GM12865 (cell line): ENCODE results near the gene CDYL.

Experiments
- DNase-seq: peaks from one replicate; pipeline ENCODE4 v3.0.0; 2010; ENCODE audit warnings: low read depth
- H3K4me3 ChIP-seq: 2 replicates; pipeline ENCODE4 v1.5.1; 2011; ENCODE audit warnings: mild to moderate bottlenecking, low read depth, low read length, control low read depth
- TF ChIP-seq, protein P1 (sequence below): IDR thresholded peaks from 2 replicates; pipeline ENCODE4 v1.5.1; 2011; ENCODE audit warnings: low read length, control low read depth, low read depth, inconsistent platforms; ENCODE audit not compliant: insufficient read depth; ENCODE audit errors: missing control alignments

CDYL gene

DNA sequence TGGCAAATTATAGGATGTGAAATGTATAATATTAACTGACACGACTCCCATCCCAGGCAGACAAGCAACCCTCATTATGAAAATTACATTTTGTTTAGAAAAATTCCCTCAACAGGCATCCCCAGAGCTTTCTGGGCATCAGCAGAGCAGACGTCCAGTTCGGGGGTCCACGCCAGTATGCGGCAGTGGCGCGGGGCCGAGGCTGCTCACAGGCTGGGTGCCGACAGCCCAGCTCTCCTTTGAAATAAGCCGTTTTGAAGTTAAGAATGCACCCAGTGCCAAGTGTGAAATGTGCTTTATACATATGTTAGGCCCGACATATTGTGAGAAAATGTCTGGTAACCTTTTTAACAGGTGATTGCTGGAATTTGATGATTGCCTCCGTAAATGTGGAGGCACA lies 177.2 kb downstream of the CDYL start:
- no peak for DNase-seq
- H3K4me3 ChIP-seq: no peak overlapping the region
- TF ChIP-seq, protein P1, sequence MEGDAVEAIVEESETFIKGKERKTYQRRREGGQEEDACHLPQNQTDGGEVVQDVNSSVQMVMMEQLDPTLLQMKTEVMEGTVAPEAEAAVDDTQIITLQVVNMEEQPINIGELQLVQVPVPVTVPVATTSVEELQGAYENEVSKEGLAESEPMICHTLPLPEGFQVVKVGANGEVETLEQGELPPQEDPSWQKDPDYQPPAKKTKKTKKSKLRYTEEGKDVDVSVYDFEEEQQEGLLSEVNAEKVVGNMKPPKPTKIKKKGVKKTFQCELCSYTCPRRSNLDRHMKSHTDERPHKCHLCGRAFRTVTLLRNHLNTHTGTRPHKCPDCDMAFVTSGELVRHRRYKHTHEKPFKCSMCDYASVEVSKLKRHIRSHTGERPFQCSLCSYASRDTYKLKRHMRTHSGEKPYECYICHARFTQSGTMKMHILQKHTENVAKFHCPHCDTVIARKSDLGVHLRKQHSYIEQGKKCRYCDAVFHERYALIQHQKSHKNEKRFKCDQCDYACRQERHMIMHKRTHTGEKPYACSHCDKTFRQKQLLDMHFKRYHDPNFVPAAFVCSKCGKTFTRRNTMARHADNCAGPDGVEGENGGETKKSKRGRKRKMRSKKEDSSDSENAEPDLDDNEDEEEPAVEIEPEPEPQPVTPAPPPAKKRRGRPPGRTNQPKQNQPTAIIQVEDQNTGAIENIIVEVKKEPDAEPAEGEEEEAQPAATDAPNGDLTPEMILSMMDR: no peak

DNA sequence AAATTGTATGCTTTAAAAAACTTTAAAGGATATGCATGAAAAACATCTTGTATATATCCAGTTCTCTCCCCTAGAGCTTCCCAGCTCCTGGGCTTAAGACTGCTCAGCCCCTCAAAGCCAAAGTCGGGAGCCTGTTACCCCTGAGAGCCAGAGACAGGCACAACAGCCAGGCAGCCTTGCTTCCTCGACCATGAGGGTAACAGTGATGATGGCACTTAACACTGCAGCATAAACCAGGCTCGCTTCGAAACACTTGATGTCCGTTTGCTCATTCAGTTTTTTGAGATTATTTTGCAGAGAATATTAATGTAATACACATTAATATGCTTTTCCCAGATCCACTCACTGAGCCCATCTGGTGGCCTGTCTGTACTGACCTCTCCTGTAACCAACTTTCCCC lies 180.4 kb downstream of the CDYL start:
- H3K4me3 ChIP-seq: no peak overlapping the region
- TF ChIP-seq, protein P1: no peak

DNA sequence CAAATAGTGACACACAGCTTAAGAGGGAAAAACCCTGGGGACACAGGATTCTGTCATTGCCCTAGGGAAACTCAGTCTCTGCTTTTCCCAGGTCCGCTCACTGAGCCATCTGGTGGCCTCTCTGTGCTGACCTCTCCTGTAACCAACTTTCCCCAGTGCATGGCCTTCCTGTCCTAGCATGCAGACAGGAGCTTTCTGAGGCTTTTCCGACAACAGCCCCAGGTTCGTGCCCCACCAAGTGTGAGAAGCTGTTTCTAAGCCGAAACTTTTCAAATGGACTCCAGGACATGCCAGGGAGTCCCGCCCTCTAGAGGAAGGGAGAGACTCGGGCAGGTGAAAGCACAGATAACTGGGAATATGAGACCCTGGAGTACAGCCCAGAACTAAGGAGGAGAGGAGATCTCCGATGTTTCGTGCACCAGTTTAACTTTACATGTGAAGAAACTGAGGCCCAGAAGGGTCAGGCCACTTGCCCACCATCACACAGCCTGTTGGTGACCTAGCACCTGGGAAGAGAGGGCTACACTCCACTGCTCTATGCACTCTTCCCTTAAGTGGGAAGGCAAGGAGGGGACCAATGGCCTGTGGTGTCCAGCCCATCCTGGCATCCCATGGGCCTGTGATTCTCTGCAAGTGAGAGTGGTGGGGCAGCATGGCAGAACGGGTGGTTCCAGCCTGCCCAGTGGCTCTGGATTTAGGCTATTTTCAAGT lies 181.5 kb downstream of the CDYL start:
- H3K4me3 ChIP-seq: no peak overlapping the region
- TF ChIP-seq, protein P1: no peak
- no peak for DNase-seq

More for the DNA sequence above, 180.4 kb downstream of the CDYL start:
- DNase-seq: no peak

DNA sequence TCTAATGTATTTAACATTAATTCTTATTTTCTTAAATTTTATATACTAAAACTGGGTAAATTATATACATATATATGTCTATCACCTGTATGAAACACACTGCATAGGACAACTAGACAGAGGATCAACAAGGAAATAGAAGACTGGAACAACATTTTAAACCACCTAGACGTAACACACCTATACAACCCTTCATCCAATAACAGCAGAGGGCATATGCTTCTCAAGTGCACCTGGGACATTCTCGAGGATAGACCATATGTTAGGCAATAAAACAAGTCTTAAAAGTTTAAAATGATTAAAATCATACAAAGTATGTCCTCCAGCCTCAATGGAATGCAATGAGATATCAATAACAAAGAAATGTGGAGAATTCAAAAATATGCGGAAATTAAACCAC lies 182.4 kb downstream of the CDYL start:
- TF ChIP-seq, protein P1: no peak
- no peak for DNase-seq
- H3K4me3 ChIP-seq: no peak overlapping the region

DNA sequence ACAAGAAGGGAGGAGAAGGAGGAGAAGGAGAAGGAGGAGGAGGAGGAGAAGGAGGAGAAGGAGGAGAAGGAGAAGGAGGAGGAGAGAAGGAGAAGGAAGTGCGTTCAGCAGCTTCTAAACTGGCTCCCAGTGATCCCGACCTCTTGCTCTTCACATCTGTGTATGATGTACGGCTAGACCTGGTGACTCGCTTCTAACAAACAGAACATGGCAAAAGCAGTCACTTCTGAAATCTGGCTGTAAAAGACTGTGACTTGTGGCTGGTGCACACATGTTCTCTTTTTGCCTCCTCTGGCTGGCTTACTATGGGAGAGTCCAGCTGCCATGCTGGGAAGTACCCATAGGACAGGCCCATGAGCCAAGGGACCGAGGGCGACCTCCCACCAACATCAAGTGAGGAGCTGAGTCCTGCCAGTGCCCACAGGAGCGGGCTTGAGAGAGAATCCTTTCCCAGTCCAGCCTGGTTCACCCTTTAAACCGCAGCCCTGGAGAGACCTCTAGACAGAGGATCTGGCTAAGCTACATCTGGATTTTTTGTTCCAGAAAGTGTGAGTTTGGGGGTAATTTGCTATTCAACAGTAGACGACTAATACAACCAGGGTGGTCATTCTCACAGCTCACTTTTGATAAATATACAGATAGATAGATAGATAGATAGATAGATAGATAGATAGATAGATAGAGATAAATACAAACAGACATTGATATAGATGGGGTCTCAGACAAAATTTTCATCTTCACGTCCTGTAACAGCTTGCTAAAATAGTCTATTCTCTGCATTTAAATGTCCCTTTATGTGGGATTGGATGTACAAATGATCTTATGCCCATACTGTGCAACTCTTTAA lies 185.3 kb downstream of the CDYL start:
- TF ChIP-seq, protein P1: no peak
- DNase-seq: no peak
- no peak overlapping the region for H3K4me3 ChIP-seq

DNA sequence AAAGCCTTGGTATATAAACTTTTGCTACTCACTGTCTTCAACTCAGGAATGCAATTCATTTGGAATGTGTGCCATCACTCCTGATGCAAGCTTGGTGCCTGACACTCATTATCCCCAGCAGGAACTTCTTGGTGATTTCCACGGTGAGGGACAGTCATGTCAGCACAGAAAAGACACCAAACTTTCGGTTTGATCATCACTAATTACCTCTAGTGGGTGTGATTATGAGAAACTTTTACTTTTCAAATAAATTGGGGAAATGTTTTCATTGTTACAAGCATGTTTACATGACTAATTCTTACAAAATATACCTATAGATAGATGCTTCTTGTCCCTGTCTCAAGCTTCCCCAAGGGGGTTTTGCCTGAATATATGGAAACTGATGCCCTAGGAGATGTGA lies 186.7 kb downstream of the CDYL start:
- H3K4me3 ChIP-seq: no peak overlapping the region
- DNase-seq: no peak
- TF ChIP-seq, protein P1: no peak
